Stimulated activated CD4-positive, alpha-beta T cell treated with anti-CD3 and anti-CD28 coated beads, Interleukin-4, amount 100 ng/mL, for 1 hour (primary cell): ENCODE results near the gene FLNB.

Experiments
- DNase-seq: peaks from one replicate; pipeline ENCODE4 v3.0.0-alpha.2; 2020

FLNB gene, protein sequence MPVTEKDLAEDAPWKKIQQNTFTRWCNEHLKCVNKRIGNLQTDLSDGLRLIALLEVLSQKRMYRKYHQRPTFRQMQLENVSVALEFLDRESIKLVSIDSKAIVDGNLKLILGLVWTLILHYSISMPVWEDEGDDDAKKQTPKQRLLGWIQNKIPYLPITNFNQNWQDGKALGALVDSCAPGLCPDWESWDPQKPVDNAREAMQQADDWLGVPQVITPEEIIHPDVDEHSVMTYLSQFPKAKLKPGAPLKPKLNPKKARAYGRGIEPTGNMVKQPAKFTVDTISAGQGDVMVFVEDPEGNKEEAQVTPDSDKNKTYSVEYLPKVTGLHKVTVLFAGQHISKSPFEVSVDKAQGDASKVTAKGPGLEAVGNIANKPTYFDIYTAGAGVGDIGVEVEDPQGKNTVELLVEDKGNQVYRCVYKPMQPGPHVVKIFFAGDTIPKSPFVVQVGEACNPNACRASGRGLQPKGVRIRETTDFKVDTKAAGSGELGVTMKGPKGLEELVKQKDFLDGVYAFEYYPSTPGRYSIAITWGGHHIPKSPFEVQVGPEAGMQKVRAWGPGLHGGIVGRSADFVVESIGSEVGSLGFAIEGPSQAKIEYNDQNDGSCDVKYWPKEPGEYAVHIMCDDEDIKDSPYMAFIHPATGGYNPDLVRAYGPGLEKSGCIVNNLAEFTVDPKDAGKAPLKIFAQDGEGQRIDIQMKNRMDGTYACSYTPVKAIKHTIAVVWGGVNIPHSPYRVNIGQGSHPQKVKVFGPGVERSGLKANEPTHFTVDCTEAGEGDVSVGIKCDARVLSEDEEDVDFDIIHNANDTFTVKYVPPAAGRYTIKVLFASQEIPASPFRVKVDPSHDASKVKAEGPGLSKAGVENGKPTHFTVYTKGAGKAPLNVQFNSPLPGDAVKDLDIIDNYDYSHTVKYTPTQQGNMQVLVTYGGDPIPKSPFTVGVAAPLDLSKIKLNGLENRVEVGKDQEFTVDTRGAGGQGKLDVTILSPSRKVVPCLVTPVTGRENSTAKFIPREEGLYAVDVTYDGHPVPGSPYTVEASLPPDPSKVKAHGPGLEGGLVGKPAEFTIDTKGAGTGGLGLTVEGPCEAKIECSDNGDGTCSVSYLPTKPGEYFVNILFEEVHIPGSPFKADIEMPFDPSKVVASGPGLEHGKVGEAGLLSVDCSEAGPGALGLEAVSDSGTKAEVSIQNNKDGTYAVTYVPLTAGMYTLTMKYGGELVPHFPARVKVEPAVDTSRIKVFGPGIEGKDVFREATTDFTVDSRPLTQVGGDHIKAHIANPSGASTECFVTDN (N-terminal part only)

DNA sequence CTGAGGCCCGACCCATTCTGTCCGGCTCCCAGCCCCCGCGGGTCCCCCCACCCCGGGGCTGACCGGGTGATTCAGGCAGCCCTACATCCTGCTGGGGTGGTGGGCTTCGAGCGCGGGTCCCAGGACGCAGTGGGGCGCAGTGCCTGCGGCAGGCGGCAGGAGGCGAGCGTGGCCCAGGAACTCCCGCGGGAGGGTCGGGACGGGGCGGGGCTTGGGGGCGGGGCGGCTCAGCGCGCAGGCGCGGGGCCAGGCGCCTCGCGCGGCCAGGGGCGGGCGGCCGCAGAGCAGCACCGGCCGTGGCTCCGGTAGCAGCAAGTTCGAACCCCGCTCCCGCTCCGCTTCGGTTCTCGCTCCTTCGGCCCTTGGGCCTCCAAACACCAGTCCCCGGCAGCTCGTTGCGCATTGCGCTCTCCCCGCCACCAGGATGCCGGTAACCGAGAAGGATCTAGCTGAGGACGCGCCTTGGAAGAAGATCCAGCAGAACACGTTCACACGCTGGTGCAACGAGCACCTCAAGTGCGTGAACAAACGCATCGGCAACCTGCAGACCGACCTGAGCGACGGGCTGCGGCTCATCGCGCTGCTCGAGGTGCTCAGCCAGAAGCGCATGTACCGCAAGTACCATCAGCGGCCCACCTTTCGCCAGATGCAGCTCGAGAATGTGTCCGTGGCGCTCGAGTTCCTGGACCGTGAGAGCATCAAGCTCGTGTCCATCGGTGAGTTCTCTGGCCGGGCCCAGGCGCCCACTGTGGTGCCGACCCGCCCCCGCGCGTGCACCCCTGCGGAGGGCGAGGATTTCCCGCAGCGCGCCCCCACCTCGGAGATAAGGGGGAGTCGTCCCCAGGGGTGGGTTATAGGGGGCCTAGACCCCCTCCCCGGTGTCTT lies at the start of gene FLNB:
TSS of gene FLNB (plus strand) at position 282 of the 885 bp plus-strand sequence. CDS start at position 425, 143 bp downstream.
- DNase-seq = peak; percentile 80

DNA sequence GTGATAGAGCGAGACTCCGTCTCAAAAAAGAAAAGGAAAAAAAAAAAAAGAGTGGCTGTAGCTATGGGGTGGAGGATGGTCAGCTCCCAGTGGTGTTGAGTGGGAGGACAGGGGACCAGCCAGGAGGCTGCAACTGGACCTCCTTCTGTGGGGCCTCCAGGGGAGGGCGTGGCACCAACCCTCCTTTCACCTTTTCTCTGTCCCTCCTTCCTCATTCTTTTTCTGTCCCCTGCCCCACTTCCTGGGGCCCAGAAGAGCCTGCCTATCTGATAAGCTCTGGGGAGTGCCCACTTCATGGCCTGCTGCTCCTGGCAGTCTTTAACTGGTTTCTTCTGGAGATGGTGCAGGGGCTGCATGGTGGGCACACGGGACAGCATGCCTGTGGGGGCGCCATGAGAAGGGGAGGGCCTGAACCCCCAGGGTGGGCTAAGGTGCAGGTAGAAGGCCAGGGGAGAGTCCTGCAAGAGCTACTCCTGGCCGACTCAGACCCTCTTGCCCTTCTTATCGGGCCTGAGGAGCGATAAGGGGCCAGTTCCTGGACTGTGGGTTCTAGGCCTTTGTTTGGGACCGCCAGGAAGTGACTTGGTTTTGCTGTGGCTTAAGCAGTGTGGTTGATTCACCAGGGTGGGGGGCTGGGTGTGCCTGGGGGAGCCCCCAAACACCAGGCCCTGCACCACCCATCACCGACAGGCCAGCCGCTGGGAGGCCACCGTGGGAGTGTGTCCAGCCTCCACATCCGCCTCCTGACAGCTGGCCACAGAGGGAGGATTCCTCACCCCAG lies 49.4 kb upstream of the FLNB start:
- no peak for DNase-seq

DNA sequence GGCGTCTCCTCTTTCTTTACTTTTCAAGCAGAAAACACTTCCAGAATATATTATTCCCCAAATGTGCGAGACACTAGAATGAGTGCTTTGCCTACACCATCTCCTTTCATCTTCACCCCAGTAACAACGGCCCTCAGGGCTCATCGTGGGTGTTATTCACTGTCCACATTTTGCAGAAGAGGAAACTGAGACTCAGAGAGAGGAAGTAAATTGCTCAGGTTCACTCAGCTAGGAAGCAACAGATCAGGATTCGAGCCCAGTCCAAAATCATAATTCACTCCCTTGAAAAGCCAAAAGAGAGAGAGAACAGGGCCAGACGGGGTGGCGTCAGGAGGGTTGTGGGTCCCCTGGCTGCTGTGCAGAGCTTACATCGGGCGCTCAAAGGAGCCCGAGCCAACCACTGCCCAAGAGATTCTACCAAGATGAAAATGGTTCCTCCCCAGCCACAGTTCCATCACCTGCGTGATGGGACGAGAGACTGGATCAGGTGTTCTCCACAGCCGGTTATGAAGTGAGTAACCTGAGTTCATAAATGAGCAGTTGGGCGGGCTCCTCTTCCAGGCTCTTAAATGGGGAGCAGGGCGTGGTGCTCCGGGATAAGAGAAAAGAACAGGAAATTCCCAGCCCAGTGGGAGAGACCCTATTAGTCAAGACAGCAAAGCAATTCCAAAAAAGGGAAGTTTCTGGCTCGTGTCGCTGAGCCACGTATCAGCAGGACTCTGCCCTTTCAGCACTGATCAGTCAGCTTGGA lies 48.6 kb upstream of the FLNB start:
- DNase-seq = no peak

DNA sequence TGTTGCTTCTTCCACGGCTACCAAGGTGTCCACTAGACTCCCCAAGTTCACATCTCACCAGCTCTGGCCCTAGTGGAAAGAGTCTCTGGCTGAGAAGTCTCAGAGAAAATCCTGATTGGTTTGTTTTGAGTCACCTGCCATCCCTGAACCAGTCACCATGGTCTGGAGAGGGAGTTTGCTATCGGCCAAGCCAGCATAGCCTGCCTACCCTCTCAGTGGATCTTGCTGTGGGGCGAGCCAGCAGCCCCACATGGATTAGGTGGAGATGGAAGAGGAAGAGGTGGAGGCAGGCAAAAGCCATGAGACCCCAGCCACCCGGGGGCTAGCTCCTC lies 48.1 kb upstream of the FLNB start:
- no peak for DNase-seq

DNA sequence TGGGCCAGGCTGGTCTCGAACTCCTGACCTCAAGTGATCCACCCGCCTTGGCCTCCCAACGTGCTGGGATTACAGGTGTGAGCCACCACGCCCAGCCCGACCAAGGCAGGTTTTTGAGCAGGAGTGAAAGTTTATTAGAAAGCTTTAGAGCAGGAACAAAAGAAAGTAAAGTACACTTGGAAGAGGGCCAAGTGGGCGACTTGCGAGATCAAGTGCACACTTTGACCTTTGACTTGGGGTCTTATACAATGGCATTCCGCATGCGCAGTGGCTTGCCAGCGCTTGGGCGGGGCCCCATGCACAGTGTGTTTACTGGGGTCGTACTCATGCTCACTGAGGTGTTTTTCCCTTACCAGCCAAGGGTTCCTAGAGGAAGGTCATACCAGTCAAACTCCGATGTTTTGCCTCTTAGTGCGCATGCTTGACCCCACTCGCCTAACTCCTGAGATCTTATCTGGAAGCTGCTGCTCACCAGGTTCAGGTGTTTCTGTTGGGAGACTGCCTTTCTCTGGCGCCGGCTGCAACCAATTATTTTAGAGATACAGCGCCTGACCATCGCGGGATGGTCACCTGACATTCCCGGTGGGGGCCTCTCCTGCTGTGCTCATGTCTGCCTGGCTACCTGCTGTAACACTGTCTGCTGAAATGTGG lies 46.9 kb upstream of the FLNB start:
- no peak for DNase-seq

DNA sequence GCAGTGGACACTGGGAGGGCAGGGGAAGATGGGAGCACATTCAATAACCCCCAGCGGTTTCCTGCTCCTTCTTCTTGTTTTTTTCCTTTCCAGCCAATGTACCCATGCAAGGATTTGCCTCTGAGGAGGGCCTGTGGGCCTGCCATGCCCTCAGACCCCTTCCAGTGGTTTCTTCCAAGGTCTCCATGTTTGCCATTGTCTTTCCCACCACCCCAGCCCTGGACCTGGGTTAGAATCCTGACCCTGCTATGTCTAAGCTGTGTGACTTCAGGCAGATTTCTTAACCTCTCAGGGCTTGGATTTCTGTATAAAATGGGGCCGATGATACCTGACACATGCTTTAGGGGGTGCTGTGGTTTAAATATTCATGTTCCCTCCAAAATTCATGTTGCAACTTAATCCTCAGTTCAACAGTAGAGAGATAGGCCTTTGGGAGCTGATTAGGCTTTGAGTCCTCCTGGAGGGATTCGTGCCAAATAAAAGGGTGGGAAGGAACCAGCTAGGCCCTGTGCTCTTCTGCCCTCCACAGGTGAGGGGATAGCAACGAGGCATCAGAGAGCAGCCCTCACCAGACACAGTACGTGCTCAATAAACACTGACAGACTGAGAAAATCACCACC lies 46.3 kb upstream of the FLNB start:
- DNase-seq = no peak

DNA sequence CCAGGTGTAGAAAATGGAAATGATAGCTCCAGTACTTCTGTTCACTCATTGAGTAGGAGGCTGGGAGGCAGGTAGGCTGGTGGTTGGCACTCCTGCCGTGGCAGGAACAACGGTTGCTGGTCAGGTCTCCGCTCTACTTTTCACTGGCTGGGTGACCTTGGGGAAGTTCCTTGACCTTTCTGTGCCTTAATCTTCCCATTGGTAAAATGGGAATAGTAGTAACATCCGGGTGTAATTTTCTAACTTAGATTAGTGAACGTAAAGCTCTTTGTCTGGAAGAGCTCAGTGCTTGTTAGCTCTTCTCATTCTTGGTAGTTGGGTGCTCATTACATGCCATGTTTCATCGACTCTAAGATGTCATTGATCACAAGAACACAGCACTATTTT lies 45.8 kb upstream of the FLNB start:
- DNase-seq = no peak

DNA sequence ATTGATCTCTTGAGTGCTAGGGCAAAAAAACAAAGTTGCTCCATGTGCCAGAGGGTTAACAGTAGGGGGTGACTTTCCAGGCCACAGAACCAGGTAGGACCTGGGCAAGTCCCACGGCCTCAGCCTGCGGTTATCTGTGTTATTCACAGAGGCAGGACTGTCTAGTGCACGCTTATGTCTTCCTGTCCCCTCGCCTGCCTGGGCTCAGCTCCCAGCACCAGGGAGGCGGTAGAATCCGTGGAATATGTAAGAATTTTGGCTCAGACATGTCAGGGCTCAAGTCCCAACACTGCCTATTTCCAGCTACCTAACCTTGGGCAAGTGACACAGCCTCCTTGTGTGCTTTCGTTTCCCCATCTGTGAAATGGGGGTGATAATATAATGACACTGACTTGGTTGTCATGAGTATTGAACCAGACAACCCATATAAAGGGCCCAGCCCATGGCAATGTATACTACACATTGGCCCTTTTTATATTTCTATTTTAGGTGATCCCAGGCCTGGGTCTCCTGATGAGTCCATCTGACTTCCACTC lies 44.3 kb upstream of the FLNB start:
- DNase-seq = no peak

DNA sequence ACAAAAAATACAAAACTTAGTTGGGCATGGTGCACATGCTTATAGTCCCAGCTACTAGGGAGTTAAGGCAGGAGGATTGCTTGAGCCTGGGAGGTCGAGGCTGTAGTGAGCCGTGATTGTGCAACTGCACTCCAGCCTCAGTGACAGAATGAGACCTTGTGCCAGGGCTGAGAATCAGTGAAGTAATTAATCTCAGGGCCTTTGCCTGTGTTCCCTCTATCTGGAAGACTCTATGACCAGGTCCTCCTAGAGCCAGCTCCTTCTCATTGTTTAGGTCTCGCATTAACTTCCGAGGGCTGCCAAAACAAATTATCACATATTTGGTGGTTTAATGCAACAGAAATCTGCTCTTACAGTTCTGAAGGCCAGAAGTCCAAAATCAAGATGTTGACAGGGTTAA lies 41.4 kb upstream of the FLNB start:
- DNase-seq = no peak

DNA sequence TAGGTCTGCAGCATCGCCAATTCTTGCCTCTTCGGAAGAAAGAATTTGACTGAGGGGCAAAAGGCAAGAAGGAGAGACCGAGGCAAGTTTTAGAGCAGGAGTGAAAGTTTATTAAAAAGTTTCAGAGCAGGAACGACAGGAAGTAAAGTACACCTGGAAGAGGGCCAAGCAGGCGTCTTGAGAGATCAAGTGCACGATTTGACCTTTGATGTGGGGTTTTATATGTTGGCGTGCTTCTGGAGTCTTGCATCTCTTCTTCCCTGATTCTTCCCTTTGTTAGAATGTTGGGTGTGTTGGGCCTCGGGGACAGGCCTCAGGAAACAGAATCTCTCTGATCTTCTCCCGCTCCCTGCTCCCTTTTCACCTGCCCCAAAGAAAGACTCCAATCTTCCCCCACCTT lies 40.6 kb upstream of the FLNB start:
- DNase-seq = no peak

DNA sequence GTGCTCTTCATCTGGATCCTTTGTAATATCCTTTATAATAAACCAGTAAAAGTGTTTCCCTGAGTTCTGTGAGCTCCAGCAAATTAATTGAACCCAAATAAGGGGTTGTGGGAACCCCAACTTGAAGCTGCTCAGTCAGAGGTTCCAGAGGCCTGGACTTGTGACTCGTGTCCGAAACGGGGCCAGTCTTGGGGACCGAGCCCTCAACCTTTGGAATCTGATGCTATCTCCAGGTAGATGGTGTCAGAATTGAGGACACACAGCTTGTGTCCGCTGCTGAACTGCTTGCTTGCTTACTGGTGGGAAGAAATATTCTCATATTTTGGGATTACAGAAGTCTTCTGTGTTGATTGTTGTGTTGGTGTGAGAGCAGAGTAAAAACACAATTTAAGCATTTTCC lies 39.7 kb upstream of the FLNB start:
- no peak for DNase-seq

DNA sequence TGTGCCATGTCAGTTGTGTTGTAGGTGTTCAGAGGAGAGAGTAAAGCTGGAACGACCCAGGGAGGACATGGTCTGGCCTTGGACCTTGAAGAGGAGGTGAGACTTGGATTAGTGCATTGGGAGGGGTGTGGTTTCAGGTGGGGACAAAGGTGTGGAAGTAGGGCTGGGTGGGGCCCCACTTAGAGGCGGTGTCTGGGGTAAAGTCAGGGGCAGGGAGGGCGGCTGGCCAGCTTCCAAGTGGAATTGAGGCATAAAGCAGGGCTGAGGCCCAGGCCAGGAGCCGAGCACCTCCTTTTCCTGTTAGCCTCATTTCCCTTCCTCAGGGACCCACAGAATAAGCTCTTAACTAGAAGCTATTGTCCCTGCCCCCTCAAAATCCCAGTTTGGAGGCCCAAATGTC lies 36.2 kb upstream of the FLNB start:
- DNase-seq = no peak

DNA sequence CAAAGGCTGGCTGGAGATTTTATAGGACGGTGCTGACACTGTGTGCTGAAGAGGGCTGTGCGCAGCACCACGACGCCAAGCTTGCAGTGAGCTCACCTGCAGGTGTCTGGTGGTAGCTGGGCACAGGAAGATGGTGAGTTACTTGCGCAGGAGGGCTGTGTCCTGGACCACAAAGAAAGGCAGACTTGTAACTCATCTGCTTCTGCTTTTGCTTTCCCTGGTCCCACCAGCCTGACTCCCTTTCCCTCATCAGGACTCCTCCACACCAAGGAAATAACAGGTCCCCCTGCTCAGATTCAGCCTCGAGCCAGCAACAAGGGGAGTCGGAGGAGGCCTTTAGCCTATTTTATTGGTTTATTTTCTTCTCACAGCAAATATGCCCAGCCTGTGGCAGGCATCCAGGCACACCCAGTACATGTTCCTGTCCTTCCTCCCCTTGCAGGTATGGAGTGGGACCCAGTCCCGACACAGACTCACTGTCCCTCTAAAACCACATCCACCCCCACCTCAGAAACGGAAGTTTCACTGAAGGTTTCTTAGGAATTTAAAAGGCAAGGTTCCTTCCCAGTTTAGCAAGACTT lies 35.6 kb upstream of the FLNB start:
- DNase-seq = no peak

DNA sequence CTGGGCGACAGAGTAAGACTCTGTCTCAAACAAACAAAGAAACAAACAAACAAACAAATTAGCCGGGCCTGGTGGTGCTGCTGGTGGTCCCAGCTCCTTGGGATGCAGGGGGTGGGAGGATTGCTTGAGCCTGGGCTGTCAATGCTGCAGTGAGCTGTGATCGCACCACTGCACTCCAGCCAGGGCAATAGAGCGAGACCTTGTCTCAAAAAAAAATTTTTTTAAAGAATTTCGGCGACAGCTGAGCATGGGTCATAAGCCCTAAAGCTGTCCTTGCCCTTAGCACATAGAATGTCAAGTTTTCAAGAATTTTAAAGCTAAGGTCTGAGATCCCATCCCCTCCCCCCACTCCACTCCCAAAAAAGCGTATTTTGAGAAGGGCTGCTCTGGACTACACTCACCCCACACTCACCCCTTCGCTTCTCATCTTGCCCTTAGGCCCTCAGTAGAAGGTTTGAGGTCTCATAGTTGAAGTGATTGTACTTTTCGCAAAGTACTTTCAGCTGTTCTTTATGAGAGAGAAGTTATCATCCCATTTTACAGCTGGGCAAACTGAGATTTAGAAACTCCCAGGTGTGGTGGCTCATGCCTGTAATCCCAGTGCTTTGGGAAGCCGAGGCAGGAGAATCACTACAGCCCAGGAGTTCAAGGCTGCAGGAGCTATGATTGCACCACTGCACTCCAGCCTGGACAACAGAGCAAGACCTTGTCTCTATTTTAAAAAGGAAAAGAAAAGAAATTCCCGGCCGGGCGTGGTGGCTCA lies 34.3 kb upstream of the FLNB start:
- no peak for DNase-seq

DNA sequence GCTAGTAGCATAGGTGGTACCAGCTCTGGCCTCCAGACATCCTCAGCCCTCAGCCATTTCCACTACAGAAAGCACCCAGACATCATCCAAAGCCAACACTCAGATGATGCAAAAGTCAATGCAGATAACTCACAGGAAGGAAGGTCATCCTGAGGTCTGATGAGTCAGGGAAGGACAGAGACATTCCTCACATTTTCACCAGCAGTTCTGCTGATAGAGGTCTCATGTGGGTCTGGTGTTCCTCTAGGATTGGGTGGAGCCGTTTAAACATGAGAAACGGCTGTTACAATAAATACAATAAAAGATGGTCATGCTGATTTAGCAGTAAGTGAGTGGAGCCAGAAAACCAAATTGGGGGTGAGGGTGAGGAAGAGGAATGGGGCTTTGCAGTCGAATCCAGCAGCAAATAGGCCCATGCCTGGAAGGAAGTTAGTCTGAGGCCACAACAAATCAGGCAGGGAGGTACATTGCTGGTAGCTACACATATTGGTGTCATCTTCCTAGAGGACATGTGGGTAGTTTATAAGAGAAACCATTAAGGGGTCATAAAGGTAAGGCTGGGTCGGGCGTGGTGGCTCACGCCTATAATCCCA lies 33.3 kb upstream of the FLNB start:
- no peak for DNase-seq

DNA sequence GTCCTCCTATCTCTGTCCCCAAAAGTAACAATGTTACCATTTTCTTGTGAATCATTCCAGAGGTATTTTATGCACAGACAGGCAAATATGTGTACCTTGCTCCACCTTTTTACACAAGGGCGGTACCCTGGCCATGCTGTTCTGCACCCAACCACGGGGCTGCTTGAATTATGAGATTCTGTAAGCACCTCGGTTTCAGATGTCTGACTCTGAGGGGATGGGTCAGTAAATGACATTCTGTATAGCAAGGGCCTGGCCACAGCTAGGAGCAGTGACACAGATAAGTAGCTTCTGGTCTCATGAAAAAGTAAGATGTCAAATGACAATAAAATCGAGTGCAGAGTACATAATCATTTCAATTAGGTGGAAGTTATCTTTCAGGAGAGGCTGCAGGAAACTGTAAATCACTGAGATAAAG lies 30.4 kb upstream of the FLNB start:
- DNase-seq = no peak

DNA sequence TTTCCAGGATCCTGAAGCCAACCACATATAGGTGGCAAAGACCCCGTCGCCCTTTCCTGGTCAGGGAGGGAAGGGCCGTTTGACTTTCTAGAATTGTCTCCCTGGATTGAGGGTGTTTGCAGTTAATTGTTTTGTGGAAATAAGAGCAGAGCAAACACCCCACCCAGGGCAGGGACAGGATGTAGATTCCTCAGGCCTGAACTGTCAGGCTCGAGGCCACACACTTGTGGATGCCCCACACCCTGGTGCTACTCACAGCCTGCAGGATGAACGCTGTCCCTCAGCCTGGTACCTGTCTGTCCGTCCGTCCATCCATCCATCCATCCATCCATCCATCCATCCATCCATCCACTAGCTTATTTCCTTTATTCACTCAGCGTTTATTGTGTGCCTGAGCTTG lies 29.9 kb upstream of the FLNB start:
- DNase-seq = no peak

DNA sequence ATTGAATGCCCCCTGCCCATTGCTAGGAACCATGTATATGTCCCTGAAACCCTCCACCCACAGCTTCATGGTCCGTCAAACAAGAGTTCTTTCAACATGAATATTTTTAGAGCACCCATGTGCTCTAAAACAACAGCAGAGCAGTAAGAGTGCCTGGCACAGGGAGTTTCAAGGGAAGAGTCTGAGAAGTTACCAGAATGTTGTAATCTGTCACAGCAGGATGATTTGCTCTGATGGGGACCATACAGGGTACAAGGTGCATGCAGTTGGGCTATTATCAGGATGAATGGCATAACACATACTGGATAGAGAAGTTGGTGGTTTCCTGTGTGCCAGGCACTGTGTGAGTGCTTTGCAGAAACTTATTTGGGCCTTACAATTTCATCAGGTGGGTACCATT lies 27.8 kb upstream of the FLNB start:
- DNase-seq = no peak
